T-helper 22 cell (primary cell): Measurements from ENCODE around the gene PALM.

Source experiments
- DNase-seq: peaks from one replicate; pipeline ENCODE4 v3.0.0-alpha.2; 2020; ENCODE audit warnings: low read depth

The PALM gene

GRCh38 chr19:752652-753517 is 44.1 kb downstream of the PALM start:
- DNase-seq, result no peak

- DNase-seq, result no peak
Observed at GRCh38 chr19:754530-754929, 45.8 kb downstream of the PALM start.

- DNase-seq, result no peak
Observed at GRCh38 chr19:755063-755462, 46.3 kb downstream of the PALM start.

GRCh38 chr19:756236-756635 is 47.5 kb downstream of the PALM start:
- no peak for DNase-seq

- DNase-seq, result no peak
Observed at GRCh38 chr19:756821-757688, 48.3 kb downstream of the PALM start.

GRCh38 chr19:757811-758668 is 49.3 kb downstream of the PALM start:
- no peak for DNase-seq

- DNase-seq, result no peak
Observed at GRCh38 chr19:763181-763580, 54.4 kb downstream of the PALM start.

GRCh38 chr19:763869-764268 is 55.1 kb downstream of the PALM start:
- no peak for DNase-seq

GRCh38 chr19:764301-764700 is 55.6 kb downstream of the PALM start:
- DNase-seq, result no peak

- DNase-seq, result no peak
Observed at GRCh38 chr19:765179-765738, 56.5 kb downstream of the PALM start.

- no peak for DNase-seq
Observed at GRCh38 chr19:768424-768823, 59.7 kb downstream of the PALM start.

- DNase-seq, result no peak
Observed at GRCh38 chr19:769616-770015, 60.9 kb downstream of the PALM start.

GRCh38 chr19:771332-771785 is 62.6 kb downstream of the PALM start:
- DNase-seq, result no peak

- no peak for DNase-seq
Observed at GRCh38 chr19:772063-772462, 63.3 kb downstream of the PALM start.

GRCh38 chr19:772730-773436 is 64.1 kb downstream of the PALM start:
- no peak for DNase-seq

- DNase-seq, result no peak
Observed at GRCh38 chr19:776549-776948, 67.8 kb downstream of the PALM start.

- no peak for DNase-seq
Observed at GRCh38 chr19:778910-779653, 70.3 kb downstream of the PALM start.

- no peak for DNase-seq
Observed at GRCh38 chr19:780935-781334, 72.2 kb downstream of the PALM start.

- no peak for DNase-seq
Observed at GRCh38 chr19:781800-782184, 73.1 kb downstream of the PALM start.

- no peak for DNase-seq
Observed at GRCh38 chr19:782185-782877, 73.6 kb downstream of the PALM start.
